ENCODE data around the gene OCA2. TPM values are rescaled to one million over a fixed set of nuclear protein-coding genes. Genes with fewer than 3 reads are reported as not detected.

The OCA2 gene
- total and polyA plus RNA-seq, 2 of the 4 experiments (the other 2 are of a cell fraction) = under 0.01 to 0.03 TPM

DNA sequence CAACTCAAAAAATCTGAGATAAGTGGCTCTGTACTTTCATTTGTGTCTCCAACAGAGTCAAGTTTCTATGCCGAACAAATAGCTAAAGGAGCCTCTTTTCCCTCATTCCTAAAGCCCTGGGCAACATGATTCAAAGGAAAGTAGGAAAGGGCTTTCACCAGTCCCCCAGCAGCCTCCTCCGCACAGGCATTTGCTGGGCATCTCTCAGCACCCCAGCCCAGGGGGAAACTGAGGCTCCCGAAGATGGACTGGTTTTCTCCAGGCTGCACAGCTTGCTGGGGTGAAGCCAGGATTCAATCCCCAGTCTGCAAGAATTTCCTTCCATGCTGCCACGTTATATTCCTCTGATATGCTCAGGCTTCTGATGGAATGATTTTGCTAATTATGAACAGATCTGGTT lies 163.8 kb downstream of the OCA2 start:
- dilution Hi-C loops (cut with HindIII; ENCODE audit: low sequenced_read_pairs, unreplicated experiment) (no loop called here), intact Hi-C loops (cut with micrococcal nuclease) (no loop called here), in situ Hi-C loops (cut with MboI; ENCODE audit: low sequenced_read_pairs) (no loop called here)
- H2AK5ac ChIP-seq (ENCODE audit: low read depth, low read length) = no peak overlapping the region
- H2BK20ac ChIP-seq (ENCODE audit: low read depth, low read length) = no peak overlapping the region
- POLR2A ChIA-PET (ENCODE audit: unreplicated experiment) = no interaction called here
- no peak overlapping the region for H4K5ac ChIP-seq (ENCODE audit: low read depth, low read length)
- no peaks in the 10 kb centered on the region for H3K27me3 ChIP-seq (ENCODE audit: control insufficient read depth, insufficient read depth, low read length)
- no peaks in the 10 kb centered on the region for H3K9me1 ChIP-seq (ENCODE audit: insufficient read depth, low read length)
- H2BK120ac ChIP-seq (ENCODE audit: low read depth, low read length) = no peak overlapping the region
- no peak overlapping the region for H3K56ac ChIP-seq (ENCODE audit: extremely low read depth, insufficient read depth, low read length)
- H3K18ac ChIP-seq (ENCODE audit: low read depth, low read length) = no peak overlapping the region
- no peak overlapping the region for H2AK9ac ChIP-seq (replicated peaks; ENCODE audit: low read depth, low read length, poor library complexity)
- no peak for TF ChIP-seq BHLHE40 (IDR thresholded peaks at IDR 0.05; ENCODE audit: low read depth, low read length)
- TF ChIP-seq CHD1 (IDR thresholded peaks at IDR 0.05; ENCODE audit: low read depth, low read length) = no peak
- no peak for TF ChIP-seq CTCF (conservative IDR thresholded peaks at IDR 0.05; ENCODE audit: low read depth, low read length)
- TF ChIP-seq POLR2A (IDR thresholded peaks at IDR 0.05; ENCODE audit: low read depth, low read length) = no peak
- TF ChIP-seq, protein P1, sequence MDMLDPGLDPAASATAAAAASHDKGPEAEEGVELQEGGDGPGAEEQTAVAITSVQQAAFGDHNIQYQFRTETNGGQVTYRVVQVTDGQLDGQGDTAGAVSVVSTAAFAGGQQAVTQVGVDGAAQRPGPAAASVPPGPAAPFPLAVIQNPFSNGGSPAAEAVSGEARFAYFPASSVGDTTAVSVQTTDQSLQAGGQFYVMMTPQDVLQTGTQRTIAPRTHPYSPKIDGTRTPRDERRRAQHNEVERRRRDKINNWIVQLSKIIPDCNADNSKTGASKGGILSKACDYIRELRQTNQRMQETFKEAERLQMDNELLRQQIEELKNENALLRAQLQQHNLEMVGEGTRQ (IDR thresholded peaks at IDR 0.05; ENCODE audit: low read depth, low read length) = no peak
- TF ChIP-seq MAZ (IDR thresholded peaks at IDR 0.05; ENCODE audit: borderline replicate concordance, low read depth, low read length) = no peak
- TF ChIP-seq RCOR1 (IDR thresholded peaks at IDR 0.05; ENCODE audit: insufficient replicate concordance, low read length) = no peak
- TF ChIP-seq NFE2L2 (IDR thresholded peaks at IDR 0.05; ENCODE audit: low read depth, low read length) = no peak
- no peak for TF ChIP-seq SMC3 (IDR thresholded peaks at IDR 0.05; ENCODE audit: low read depth, low read length)
- TF ChIP-seq ELK1 (IDR thresholded peaks at IDR 0.05; ENCODE audit: borderline replicate concordance, low read depth, low read length) = no peak
- TF ChIP-seq RAD21 (IDR thresholded peaks at IDR 0.05; ENCODE audit: low read length) = no peak
- no peak for TF ChIP-seq MAFK (IDR thresholded peaks at IDR 0.05; ENCODE audit: low read depth, low read length)
- H3K4me3 ChIP-seq (ENCODE audit: insufficient read depth, low read depth, low read length) = no peak overlapping the region
- DNase-seq = no peak
- H3K4me1 ChIP-seq (ENCODE audit: control insufficient read depth, insufficient read depth, low read length) = no peaks in the 10 kb centered on the region
- H2BK15ac ChIP-seq (ENCODE audit: low read depth, low read length) = no peak overlapping the region
- no peak overlapping the region for H2BK5ac ChIP-seq (ENCODE audit: low read depth, low read length, poor library complexity, severe bottlenecking)
- H3K9ac ChIP-seq (ENCODE audit: low read depth, low read length) = no peak overlapping the region
- BruUV-seq (replicated peaks) = no TSS peak
- CTCF ChIA-PET = no interaction called here
- H3K14ac ChIP-seq (replicated peaks; ENCODE audit: low read depth, low read length) = no peak overlapping the region
- no peak for ATAC-seq (ENCODE audit: low read depth)
- H4K91ac ChIP-seq (ENCODE audit: insufficient read depth, low read depth, low read length) = no peak overlapping the region
- H3K79me1 ChIP-seq (ENCODE audit: low read depth in 1 of 2, low read length in 2 of 2) = no peaks in the 10 kb centered on the region
- WGBS, 2 experiments (ENCODE audit: extremely low coverage in 2 of 2, insufficient read length in 1 of 2) = no CpG with 5 or more reads among the region's 4 CpGs
- no peak overlapping the region for H3K4me2 ChIP-seq (ENCODE audit: low read depth, low read length)
- no peak overlapping the region for H4K8ac ChIP-seq (ENCODE audit: low read depth in 2 of 2, low read length in 2 of 2)
- no peak overlapping the region for H3K27ac ChIP-seq (ENCODE audit: insufficient read depth, low read length)
- H3K9me3 ChIP-seq (ENCODE audit: control insufficient read depth, insufficient read depth, low read length) = peaks cover 20% of the 10 kb centered on the region
- no peak overlapping the region for H2AFZ ChIP-seq (replicated peaks; ENCODE audit: low read length, poor library complexity)
- no peak overlapping the region for H3K23ac ChIP-seq (ENCODE audit: low read depth, low read length)
- no peaks in the 10 kb centered on the region for H4K20me1 ChIP-seq (ENCODE audit: insufficient read depth, low read length)
- H3K4ac ChIP-seq (ENCODE audit: low read depth, low read length) = no peak overlapping the region
- no peaks in the 10 kb centered on the region for H3K36me3 ChIP-seq (ENCODE audit: control insufficient read depth, insufficient read depth, low read length)

All from IMR-90 (cell line).